Activated naive CD8-positive, alpha-beta T cell treated with anti-CD3 and anti-CD28 coated beads for 36 hours (primary cell): Measurements from ENCODE around the gene KCNIP1. TPM values are rescaled to one million over a fixed set of nuclear protein-coding genes. Genes with fewer than 3 reads are reported as not detected.
"Not testable (repeated sequence)": the region's sequence is repeated elsewhere in the genome, so short reads cannot be mapped to it uniquely, and the experiment has no call there.

Source experiments
- DNase-seq: peaks from one replicate; pipeline ENCODE4 v3.0.0; 2021
- H3K27ac Mint-ChIP-seq: one replicate; pipeline ENCODE4 v1.8.0; 2022; ENCODE audit warnings: mild to moderate bottlenecking, moderate library complexity, mixed read lengths
- H3K27me3 Mint-ChIP-seq: one replicate; pipeline ENCODE4 v1.8.0; 2022; ENCODE audit warnings: mild to moderate bottlenecking, mixed read lengths
- H3K36me3 Mint-ChIP-seq: one replicate; pipeline ENCODE4 v1.8.0; 2021; ENCODE audit warnings: mild to moderate bottlenecking, mixed read lengths
- H3K4me1 Mint-ChIP-seq: one replicate; pipeline ENCODE4 v1.8.0; 2021; ENCODE audit warnings: mixed read lengths
- H3K4me3 Mint-ChIP-seq: one replicate; pipeline ENCODE4 v1.8.0; 2022; ENCODE audit warnings: mild to moderate bottlenecking, moderate library complexity, mixed read lengths
- H3K9me3 Mint-ChIP-seq: one replicate; pipeline ENCODE4 v1.8.0; 2022; ENCODE audit warnings: mixed read lengths
- total RNA-seq, 2 experiments: library from RNA; stranded (reverse); gene quantifications; one replicate each; pipeline ENCODE4 v1.2.3, GENCODE V29; 2021

The KCNIP1 gene
- total RNA-seq, 2 experiments from 2014 or later: not detected

DNA sequence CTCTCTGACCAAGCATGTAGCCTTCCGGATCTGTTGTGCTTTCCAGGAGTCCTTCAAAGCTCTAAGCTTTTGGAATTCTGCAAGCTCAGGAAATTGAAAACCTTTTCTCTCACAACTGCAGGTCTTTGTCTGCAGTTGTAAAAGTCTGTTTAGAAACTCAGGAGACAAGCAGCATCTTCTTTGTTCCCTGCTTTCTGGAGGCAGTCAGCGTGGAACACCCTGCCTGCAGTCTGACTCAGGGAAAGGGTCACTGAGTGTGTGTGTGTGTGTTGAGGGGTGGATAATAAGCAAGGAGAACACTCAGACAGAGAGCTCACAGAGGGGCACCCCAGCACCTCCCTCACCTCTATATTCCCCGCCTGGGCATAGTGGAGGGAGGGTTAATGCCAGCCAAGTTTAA is 29.1 kb downstream of the KCNIP1 start:
- peaks cover 22% of the 10 kb centered on the region for H3K27me3 Mint-ChIP-seq
- H3K36me3 Mint-ChIP-seq: no peaks in the 10 kb centered on the region

GRCh38 chr5:170533383-170533782 is 29.6 kb downstream of the KCNIP1 start:
- Mint-ChIP-seq H3K27me3 (peaks cover 22% of the 10 kb centered on the region), H3K27ac (no peak overlapping the region), H3K9me3 (no peaks in the 10 kb centered on the region), H3K36me3 (no peaks in the 10 kb centered on the region), H3K4me3 (no peak overlapping the region), H3K4me1 (peaks cover 5% of the 10 kb centered on the region)
- DNase-seq: no peak

More for the DNA sequence above, 29.1 kb downstream of the KCNIP1 start:
- no peak overlapping the region for H3K4me3 Mint-ChIP-seq
- no peaks in the 10 kb centered on the region for H3K9me3 Mint-ChIP-seq
- no peak for DNase-seq
- peaks cover 5% of the 10 kb centered on the region for H3K4me1 Mint-ChIP-seq
- H3K27ac Mint-ChIP-seq: no peak overlapping the region

DNA sequence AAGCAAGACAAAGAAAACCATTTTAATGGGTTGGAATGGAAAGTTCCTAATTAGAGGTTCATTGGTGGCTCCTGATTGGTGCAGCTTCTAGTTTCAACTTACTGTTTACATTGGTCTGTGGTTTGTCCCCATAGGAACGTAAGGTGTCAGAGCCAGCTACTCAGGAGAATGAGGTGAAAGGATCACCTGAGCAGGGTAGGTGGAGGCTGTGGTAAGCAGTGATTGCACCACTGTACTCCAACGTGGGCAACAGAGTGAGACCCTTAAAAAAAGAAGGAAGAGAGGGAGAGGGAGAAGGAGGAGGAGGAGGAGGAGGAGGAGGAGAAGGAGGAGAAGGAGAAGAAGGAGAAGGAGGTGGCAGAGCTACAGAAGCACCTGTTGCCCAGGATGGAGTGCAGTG is 30.4 kb downstream of the KCNIP1 start:
- Mint-ChIP-seq H3K36me3 (no peaks in the 10 kb centered on the region), H3K27me3 (peaks cover 22% of the 10 kb centered on the region), H3K4me1 (peaks cover 5% of the 10 kb centered on the region), H3K4me3 (no peak overlapping the region), H3K9me3 (no peaks in the 10 kb centered on the region), H3K27ac (no peak overlapping the region)
- peak; percentile 10 for DNase-seq

GRCh38 chr5:170534941-170535340 is 31.1 kb downstream of the KCNIP1 start:
- peaks cover 5% of the 10 kb centered on the region for H3K4me1 Mint-ChIP-seq
- no peaks in the 10 kb centered on the region for H3K36me3 Mint-ChIP-seq
- DNase-seq: no peak
- no peaks in the 10 kb centered on the region for H3K9me3 Mint-ChIP-seq
- H3K27ac Mint-ChIP-seq: no peak overlapping the region
- H3K27me3 Mint-ChIP-seq: peaks cover 22% of the 10 kb centered on the region
- H3K4me3 Mint-ChIP-seq: no peak overlapping the region

DNA sequence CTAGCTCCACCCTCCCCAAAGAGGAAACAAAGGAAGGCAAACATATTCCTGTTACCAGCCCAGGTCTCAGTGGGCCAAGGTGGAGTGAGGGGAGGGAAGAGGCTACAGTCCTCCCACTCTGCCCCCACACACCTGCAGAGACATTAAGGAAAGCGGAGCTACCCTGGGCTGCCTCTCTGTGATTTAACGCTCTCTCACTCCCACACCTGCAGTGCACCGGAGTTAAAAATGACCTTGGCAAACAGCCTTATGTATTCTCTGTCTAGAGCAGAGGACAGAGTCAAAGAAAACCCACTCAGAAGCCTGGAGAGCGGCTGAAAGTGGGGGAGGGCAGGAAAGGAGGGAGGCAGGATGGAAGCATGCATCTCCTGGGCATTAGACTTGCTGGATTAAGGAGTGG is 32.7 kb downstream of the KCNIP1 start:
- peaks cover 5% of the 10 kb centered on the region for H3K4me1 Mint-ChIP-seq
- H3K9me3 Mint-ChIP-seq: no peaks in the 10 kb centered on the region
- H3K27ac Mint-ChIP-seq: no peak overlapping the region
- no peak for DNase-seq
- no peak overlapping the region for H3K4me3 Mint-ChIP-seq
- peaks cover 22% of the 10 kb centered on the region for H3K27me3 Mint-ChIP-seq
- H3K36me3 Mint-ChIP-seq: no peaks in the 10 kb centered on the region

- Mint-ChIP-seq H3K4me1 (peaks cover 5% of the 10 kb centered on the region), H3K27ac (no peak overlapping the region), H3K4me3 (no peak overlapping the region), H3K27me3 (peaks cover 18% of the 10 kb centered on the region), H3K36me3 (no peaks in the 10 kb centered on the region), H3K9me3 (no peaks in the 10 kb centered on the region)
- DNase-seq: no peak
Measured at GRCh38 chr5:170537451-170538095, 33.8 kb downstream of the KCNIP1 start.

- H3K4me1 Mint-ChIP-seq: peaks cover 5% of the 10 kb centered on the region
- H3K27me3 Mint-ChIP-seq: peaks cover 13% of the 10 kb centered on the region
- no peaks in the 10 kb centered on the region for H3K36me3 Mint-ChIP-seq
- H3K9me3 Mint-ChIP-seq: no peaks in the 10 kb centered on the region
- H3K27ac Mint-ChIP-seq: no peak overlapping the region
- DNase-seq: no peak
- H3K4me3 Mint-ChIP-seq: no peak overlapping the region
Measured at GRCh38 chr5:170538096-170538465, 34.3 kb downstream of the KCNIP1 start.

DNA sequence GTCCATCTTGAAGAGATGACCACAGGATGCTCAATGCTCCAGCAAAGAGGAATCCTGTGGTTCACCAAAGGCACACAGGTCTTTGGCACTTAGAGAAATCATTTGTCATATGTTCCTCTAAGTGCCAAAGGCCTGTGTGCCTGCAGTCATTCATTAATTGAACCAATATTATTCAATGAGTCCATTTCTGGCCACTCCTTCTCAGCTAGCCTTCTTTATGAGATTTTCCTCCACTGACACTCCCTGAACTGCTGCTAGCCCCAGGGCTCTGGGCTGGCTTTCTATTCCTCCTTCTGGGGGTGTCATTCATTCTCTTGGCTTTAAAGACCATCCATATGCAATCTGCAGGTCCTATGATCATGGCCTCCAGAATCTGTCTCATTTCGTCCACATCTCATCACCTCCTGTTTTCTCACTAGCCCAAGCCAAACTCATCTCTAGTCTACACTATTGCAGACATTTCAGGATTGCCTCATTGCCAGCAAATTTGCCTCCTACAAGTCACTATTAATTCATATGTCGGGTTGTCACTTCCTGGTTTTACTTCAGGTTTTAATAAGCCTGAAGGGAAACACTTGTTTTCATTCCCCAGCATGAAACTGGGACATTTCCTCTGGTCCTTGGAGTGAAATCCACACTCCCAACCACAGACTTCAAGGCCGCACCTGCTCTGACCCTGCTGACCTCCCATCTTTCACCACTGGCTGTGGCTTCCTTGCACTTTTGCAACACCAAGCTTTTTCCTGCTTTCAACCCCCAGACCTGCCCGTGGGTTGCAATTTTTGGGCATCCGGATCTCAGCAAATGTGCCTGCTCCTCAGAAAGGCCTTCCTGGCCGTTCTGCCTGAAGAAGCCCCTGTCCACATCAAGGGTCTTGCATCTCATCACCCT is 35.1 kb downstream of the KCNIP1 start:
- no peaks in the 10 kb centered on the region for H3K9me3 Mint-ChIP-seq
- no peak overlapping the region for H3K27ac Mint-ChIP-seq
- no peaks in the 10 kb centered on the region for H3K36me3 Mint-ChIP-seq
- peaks cover 12% of the 10 kb centered on the region for H3K27me3 Mint-ChIP-seq
- DNase-seq: no peak
- peaks cover 2% of the 10 kb centered on the region for H3K4me1 Mint-ChIP-seq
- no peak overlapping the region for H3K4me3 Mint-ChIP-seq

DNA sequence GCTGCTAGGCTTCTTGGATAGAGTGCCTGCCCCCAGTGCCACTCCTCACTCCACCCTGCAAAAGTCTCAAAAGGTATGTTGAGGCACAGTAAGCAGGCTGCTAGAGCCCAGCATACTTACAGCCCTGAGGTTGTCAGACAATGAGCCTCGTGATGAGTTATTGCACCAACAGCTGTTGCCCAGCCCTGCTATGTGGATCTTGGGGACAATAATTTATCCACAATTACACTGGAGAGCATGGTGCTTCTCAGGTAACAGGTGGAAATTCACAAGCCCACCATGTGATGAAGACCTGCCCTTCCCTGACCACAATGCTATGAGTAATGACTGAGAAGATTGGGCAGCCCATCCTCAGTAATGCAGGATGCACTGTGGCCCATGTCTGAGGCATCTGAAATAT is 36.5 kb downstream of the KCNIP1 start:
- no peaks in the 10 kb centered on the region for H3K4me1 Mint-ChIP-seq

GRCh38 chr5:170541146-170541769 is 37.4 kb downstream of the KCNIP1 start:
- no peak overlapping the region for H3K4me3 Mint-ChIP-seq
- H3K27ac Mint-ChIP-seq: no peak overlapping the region
- no peaks in the 10 kb centered on the region for H3K36me3 Mint-ChIP-seq
- no peak for DNase-seq
- H3K4me1 Mint-ChIP-seq: no peaks in the 10 kb centered on the region
- peaks cover 15% of the 10 kb centered on the region for H3K27me3 Mint-ChIP-seq
- peaks cover 8% of the 10 kb centered on the region for H3K9me3 Mint-ChIP-seq

More for the DNA sequence above, 36.5 kb downstream of the KCNIP1 start:
- Mint-ChIP-seq H3K4me3 (no peak overlapping the region), H3K9me3 (peaks cover 5% of the 10 kb centered on the region), H3K27me3 (peaks cover 9% of the 10 kb centered on the region), H3K36me3 (no peaks in the 10 kb centered on the region), H3K27ac (no peak overlapping the region)
- DNase-seq: no peak

- Mint-ChIP-seq H3K27me3 (peaks cover 13% of the 10 kb centered on the region), H3K4me3 (no peak overlapping the region), H3K36me3 (no peaks in the 10 kb centered on the region), H3K27ac (no peak overlapping the region), H3K9me3 (peaks cover 8% of the 10 kb centered on the region), H3K4me1 (no peaks in the 10 kb centered on the region)
- no peak for DNase-seq
Measured at GRCh38 chr5:170542691-170543293, 39.0 kb downstream of the KCNIP1 start.

GRCh38 chr5:170545313-170545712 is 41.5 kb downstream of the KCNIP1 start:
- Mint-ChIP-seq H3K27ac (no peak overlapping the region), H3K27me3 (peaks cover 13% of the 10 kb centered on the region), H3K4me1 (no peaks in the 10 kb centered on the region), H3K9me3 (peaks cover 8% of the 10 kb centered on the region), H3K36me3 (no peaks in the 10 kb centered on the region), H3K4me3 (no peak overlapping the region)
- DNase-seq: no peak

DNA sequence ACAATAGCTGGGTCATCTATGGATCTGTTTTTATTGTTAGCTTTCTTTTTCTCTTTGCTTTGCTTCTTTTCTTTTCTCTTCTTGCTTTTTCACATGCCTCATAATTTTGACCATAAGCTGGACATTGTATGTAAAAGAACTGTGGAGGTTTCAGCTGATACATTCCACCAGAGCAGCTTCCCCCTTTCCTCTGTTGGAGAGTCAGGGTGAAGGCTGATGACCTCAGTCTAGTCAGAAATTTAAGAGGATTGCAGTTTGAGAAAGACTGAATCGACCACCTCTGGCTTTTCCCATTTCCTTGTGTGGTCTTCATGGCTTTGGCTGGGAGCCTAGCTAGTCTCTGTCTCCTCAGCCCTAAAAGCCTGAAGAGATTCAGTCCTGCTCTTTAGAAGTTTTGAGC is 42.0 kb downstream of the KCNIP1 start:
- no peak overlapping the region for H3K4me3 Mint-ChIP-seq
- DNase-seq: no peak
- no peaks in the 10 kb centered on the region for H3K36me3 Mint-ChIP-seq
- H3K4me1 Mint-ChIP-seq: no peaks in the 10 kb centered on the region
- peaks cover 13% of the 10 kb centered on the region for H3K27me3 Mint-ChIP-seq
- H3K27ac Mint-ChIP-seq: no peak overlapping the region
- peaks cover 8% of the 10 kb centered on the region for H3K9me3 Mint-ChIP-seq

GRCh38 chr5:170546282-170546681 is 42.5 kb downstream of the KCNIP1 start:
- no peak for DNase-seq
- peaks cover 13% of the 10 kb centered on the region for H3K27me3 Mint-ChIP-seq
- H3K4me1 Mint-ChIP-seq: no peaks in the 10 kb centered on the region
- no peaks in the 10 kb centered on the region for H3K36me3 Mint-ChIP-seq
- H3K4me3 Mint-ChIP-seq: no peak overlapping the region
- H3K27ac Mint-ChIP-seq: no peak overlapping the region
- peaks cover 8% of the 10 kb centered on the region for H3K9me3 Mint-ChIP-seq

DNA sequence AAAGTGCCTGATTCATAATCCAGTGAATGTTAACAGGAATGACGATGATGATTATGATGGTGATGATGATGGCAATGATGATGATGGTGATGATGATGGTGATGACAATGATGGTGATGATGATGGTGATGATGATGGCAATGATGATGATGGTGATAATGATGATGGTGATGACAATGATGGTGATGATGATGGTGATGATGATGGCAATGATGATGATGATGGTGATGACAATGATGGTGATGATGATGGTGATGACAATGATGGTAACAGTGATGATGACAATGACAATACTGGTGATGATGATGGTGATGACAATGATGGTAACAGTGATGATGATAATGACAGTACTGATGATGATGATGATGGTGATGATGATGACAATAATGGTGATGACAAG is 46.6 kb downstream of the KCNIP1 start:
- H3K36me3 Mint-ChIP-seq, H3K4me1 Mint-ChIP-seq, H3K27ac Mint-ChIP-seq, H3K4me3 Mint-ChIP-seq, H3K9me3 Mint-ChIP-seq, DNase-seq: not testable (repeated sequence)
- peaks cover 22% of the 10 kb centered on the region for H3K27me3 Mint-ChIP-seq
